RWPE1 (cell line): ENCODE results near the gene GCLC.
"Not testable (repeated sequence)": the region's sequence is repeated elsewhere in the genome, so short reads cannot be mapped to it uniquely, and the experiment has no call there.

Experiments used
- CTCF ChIA-PET: fragments of 350-600 bp; sonication (Branson Sonifier 250); formaldehyde crosslinking; extraction: SDS; loops from one replicate; lab custom pipeline; 2021; lab: Yijun Ruan, JAX
- POLR2A ChIA-PET: fragments of 400-600 bp; formaldehyde crosslinking; extraction: SDS; loops from one replicate; lab custom pipeline; 2020; ENCODE audit warnings: antibody characterized with exemption; ENCODE audit not compliant: low non-redundant PET; lab: Yijun Ruan, JAX
- DNase-seq: peaks from one replicate; pipeline ENCODE4 v3.0.0; 2012; ENCODE audit warnings: low spot score
- H3K27ac ChIP-seq: fragments of 450-650 bp; 2 replicates; pipeline ENCODE4 v1.5.1; 2017
- TF ChIP-seq, protein P1 (sequence below): fragments of 450-650 bp; conservative IDR thresholded peaks from 2 replicates; pipeline ENCODE4 v1.5.1; 2017; ENCODE audit warnings: low read depth, mild to moderate bottlenecking

The GCLC gene

DNA sequence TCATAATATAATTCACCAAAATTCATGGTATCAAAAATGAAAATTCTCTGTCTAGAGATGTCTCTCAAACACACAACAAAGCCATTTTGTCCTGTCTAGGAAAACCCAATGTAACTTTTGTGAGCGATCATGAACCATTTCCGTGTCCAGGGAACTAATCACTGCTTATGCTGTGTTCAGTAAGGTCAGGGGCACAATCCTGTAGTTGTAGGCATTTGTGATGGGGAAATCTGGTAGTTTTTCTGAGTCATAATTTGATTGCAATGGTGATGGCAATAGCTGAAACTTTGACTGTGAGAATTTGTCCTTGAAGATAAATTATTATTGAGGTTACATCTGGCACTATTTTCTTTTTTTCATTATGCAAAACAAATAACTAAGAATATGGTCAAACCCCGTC is 21.0 kb upstream of the GCLC start:
- TF ChIP-seq, protein P1, sequence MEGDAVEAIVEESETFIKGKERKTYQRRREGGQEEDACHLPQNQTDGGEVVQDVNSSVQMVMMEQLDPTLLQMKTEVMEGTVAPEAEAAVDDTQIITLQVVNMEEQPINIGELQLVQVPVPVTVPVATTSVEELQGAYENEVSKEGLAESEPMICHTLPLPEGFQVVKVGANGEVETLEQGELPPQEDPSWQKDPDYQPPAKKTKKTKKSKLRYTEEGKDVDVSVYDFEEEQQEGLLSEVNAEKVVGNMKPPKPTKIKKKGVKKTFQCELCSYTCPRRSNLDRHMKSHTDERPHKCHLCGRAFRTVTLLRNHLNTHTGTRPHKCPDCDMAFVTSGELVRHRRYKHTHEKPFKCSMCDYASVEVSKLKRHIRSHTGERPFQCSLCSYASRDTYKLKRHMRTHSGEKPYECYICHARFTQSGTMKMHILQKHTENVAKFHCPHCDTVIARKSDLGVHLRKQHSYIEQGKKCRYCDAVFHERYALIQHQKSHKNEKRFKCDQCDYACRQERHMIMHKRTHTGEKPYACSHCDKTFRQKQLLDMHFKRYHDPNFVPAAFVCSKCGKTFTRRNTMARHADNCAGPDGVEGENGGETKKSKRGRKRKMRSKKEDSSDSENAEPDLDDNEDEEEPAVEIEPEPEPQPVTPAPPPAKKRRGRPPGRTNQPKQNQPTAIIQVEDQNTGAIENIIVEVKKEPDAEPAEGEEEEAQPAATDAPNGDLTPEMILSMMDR = no peak
- no peak for DNase-seq
- CTCF ChIA-PET = no interaction called here
- POLR2A ChIA-PET = no interaction called here
- H3K27ac ChIP-seq = no peak overlapping the region

DNA sequence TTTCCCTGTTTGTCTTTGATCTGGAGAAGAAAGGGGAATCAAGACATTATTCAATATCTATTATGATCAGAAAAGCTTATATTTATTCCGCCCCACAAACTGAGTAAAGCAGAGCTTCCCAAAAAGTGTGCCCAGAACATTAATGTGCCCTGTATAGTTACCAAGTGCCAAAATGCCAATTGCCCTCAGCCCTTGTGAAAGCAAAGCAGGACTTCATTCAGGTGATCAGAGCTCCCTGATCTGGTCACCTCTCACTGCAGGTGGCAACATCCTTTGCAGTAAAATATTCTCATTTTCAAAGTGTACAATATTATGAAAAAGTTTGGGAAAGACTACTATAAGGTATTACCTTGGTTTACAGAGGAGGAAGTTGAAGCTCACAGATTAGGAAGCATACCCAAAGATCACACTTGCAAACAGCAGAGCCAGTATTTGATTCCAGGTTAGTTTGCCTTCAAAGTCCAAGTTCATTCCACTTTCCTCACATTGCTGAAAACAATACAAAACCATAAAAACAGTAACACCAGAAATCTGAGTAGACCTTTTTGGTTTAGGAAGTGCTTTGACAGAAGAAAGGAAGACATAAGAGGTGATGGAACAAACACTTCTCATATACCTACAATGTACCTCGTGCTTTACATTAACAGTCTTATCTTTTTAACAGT is 19.6 kb upstream of the GCLC start:
- CTCF ChIA-PET = interaction anchor here (0.7 kb wide), 1 partner anchor 16 kb away, joined by 3 read pairs; no protein-coding TSS in a partner anchor
- POLR2A ChIA-PET = no interaction called here
- DNase-seq = no peak
- H3K27ac ChIP-seq = no peak overlapping the region
- TF ChIP-seq, protein P1 = no peak

GRCh38 chr6:53556986-53557715 is 12.2 kb upstream of the GCLC start:
- no peak overlapping the region for H3K27ac ChIP-seq
- CTCF ChIA-PET = no interaction called here
- POLR2A ChIA-PET = no interaction called here
- DNase-seq = no peak
- TF ChIP-seq, protein P1 = no peak

DNA sequence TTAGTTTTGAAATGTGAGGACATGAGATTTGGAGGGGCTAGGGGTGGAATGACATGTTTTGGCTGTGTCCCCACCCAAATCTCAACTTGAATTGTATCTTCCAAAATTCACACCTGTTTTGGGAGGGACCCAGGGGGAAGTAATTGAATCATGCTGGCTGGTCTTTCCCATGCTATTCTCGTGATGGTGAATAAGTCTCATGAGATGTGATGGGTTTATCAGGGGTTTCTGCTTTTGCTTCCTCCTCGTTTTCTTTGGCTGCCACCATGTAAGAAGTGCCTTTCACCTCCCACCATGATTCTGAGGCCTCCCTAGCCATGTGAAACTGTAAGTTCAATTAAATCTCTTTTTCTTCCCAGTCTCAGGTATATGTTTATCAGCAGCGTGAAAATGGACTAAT is 8.7 kb upstream of the GCLC start:
- DNase-seq, H3K27ac ChIP-seq, POLR2A ChIA-PET, CTCF ChIA-PET: not testable (repeated sequence)

DNA sequence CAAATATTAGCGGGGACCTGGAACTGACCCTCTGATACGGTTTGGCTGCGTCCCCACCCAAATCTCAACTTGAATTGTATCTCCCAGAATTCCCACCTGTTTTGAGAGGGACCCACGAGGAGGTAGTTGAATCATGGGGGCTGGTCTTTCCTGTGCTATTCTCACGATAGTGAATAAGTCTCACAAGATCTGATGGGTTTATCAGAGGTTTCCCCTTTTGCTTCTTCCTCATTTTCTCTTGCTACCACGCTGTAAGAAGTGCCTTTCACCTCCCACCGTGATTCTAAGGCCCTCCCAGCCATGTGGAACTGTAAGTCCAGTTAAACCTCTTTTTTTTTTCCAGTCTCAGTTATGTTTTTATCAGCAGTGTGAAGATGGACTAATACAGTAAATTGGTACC is 6.8 kb upstream of the GCLC start:
- CTCF ChIA-PET, POLR2A ChIA-PET, DNase-seq: not testable (repeated sequence)

GRCh38 chr6:53547811-53548496 is 3.1 kb upstream of the GCLC start:
- CTCF ChIA-PET = interaction anchor here (0.7 to 1.0 kb wide), 2 partner anchors 16 to 99 kb away, joined by 3 to 4 read pairs; no protein-coding TSS in a partner anchor
- peak overlapping the region; percentile 86 for H3K27ac ChIP-seq
- TF ChIP-seq, protein P1 = no peak
- DNase-seq = peak; percentile 84
- POLR2A ChIA-PET = no interaction called here

More for the DNA sequence above, 6.8 kb upstream of the GCLC start:
- not testable (repeated sequence) for H3K27ac ChIP-seq

- ChIA-PET POLR2A (no interaction called here), CTCF (interaction anchor here (1.0 kb wide), 1 partner anchor 100 kb away, joined by 4 read pairs; no protein-coding TSS in a partner anchor)
- peak overlapping the region; percentile 86 for H3K27ac ChIP-seq
- TF ChIP-seq, protein P1 = no peak
- no peak for DNase-seq
Measured at GRCh38 chr6:53547166-53547810, 2.4 kb upstream of the GCLC start.
